ENCODE data around the gene SYCE3.

The SYCE3 gene

DNA sequence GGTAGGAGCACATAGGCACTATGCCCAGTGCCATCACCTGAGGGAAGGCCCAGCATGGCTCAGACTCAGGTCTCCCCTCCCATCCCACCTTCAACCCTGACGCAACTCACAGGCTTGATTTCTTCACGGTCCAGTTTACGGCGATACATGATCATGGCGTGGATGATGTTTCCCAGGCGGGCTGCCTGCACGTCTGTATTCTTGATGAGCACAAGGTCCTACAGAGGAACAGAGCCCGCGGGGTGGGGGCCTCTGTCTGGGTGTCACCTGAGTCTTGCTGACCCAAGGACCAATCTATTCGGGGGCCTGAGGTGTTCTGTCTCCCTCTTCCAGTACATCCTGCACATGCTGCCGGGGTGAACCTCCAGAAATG lies 11.7 kb upstream of the SYCE3 start:
- no peak for DNase-seq

GRCh38 chr22:50573491-50574382 lies 11.0 kb upstream of the SYCE3 start:
- DNase-seq, result no peak

GRCh38 chr22:50572965-50573364 lies 10.2 kb upstream of the SYCE3 start:
- no peak for DNase-seq

DNA sequence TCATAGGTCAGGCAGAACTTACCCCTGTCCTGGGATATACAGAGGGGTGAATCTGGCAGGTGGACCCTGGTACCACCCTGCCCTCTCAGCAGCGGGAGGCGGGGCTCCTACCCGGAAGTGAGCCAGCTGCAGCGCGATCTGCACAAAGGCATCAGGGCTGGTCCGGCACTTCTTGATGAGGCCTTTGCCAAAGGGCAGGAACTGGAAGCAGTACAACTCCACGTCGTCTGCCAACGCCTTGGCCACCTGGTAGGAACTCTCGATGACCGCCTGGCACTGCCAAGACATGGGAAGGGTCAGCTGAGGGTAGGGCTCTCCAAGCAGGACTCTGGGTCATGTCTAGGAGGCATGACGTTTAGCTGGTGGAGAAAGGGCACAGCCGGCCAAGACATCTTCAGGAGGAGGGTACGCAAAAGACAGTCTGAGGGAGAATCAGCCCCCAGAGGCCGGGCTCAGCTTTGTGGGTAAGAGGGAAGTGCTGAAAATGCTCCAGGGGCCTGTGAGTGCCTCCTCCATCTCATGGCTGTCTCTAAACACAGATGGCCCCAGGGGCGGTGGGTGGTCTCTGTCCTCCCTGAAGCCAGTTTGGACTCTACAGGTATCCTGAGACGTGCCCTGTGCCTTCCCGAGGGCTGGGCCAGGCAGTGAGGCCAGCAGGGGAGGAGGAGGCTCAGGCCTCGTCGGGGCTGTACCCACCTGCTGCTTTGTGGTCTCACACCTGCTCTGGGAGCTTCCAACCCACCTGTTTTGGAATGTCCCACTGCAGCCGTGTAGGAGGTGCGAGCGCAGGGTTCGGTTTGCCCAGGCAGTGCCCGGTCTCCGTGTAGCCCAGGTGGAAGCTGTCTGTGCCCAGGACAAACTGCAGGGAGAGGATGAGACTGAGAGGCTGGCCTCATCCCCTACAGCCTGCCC lies 8.8 kb upstream of the SYCE3 start:
- no peak for DNase-seq

DNA sequence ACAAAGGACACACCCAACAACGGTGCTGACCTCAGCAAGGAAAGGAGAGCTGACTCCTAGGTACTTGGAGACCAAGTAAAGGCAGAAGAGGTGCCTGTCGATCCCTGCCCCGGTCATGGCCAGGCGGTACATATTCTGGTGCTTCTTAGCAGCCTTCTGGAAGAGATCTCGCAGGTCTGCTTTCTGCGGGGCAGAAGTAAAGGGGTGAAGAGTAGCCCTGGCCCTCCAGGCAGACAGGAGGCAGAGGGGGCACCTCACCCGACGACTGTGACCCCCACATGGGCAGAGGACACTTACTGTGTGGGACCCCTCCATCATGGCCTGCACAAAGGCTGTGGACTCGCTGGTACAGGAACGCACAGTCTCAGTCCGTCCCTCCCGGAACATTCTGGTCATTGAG lies 8.1 kb upstream of the SYCE3 start:
- no peak for DNase-seq

DNA sequence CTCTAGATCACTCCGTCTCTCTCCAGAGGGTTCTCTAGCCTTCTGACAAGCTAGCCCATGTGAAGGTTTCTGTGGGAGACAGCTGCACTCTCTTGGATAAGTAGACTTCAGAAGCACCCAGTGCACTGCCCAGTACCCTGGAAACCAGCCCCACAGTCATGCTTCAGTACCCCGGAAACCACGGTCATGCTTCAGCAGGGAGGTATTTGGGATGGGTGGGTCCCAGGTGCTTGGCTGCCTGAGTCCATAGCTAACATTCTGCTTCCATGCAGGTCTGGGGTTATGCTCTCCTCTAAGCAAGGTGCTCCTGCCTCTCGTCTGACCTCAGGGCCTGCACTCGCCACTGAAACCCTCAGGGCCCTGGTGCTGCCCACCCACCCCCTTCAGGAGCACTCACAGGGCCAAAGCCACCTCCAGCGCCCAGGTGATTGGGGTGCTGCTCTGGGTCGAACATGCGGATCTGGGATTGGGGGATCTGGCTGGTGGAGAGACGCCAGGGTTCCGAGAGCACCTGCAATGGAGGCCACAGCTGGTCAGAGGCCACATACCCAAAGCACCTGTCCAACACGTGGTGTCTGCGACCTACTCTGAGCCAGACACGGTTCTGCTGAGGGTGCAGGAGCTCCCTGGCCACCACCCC lies 7.3 kb upstream of the SYCE3 start:
- no peak for DNase-seq

- no peak for DNase-seq
Measured at GRCh38 chr22:50569041-50569459, 6.3 kb upstream of the SYCE3 start.

DNA sequence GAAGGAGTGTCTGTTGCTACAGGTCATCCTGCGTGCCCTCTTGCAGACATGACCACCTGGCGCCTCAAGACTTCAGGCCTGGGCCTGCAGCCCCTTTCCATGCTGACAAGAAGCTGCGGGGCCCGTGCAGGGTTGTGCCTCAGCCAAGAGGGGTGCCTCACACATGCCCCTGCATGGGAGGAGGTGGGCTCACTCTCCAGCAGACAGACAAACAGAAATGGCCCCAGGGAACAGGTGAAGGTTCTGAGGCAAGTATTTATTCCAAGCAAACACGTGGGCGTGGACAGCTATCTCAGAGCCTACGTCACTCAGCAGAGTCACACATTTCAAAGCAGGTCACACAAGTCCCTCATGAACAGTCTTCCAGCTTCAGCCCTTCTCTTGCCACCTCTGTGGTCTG lies 5.9 kb upstream of the SYCE3 start:
- DNase-seq, result no peak

- no peak for DNase-seq
Measured at GRCh38 chr22:50567721-50568252, 5.1 kb upstream of the SYCE3 start.

- DNase-seq, result no peak
Measured at GRCh38 chr22:50564289-50564688, 1.6 kb upstream of the SYCE3 start.

DNA sequence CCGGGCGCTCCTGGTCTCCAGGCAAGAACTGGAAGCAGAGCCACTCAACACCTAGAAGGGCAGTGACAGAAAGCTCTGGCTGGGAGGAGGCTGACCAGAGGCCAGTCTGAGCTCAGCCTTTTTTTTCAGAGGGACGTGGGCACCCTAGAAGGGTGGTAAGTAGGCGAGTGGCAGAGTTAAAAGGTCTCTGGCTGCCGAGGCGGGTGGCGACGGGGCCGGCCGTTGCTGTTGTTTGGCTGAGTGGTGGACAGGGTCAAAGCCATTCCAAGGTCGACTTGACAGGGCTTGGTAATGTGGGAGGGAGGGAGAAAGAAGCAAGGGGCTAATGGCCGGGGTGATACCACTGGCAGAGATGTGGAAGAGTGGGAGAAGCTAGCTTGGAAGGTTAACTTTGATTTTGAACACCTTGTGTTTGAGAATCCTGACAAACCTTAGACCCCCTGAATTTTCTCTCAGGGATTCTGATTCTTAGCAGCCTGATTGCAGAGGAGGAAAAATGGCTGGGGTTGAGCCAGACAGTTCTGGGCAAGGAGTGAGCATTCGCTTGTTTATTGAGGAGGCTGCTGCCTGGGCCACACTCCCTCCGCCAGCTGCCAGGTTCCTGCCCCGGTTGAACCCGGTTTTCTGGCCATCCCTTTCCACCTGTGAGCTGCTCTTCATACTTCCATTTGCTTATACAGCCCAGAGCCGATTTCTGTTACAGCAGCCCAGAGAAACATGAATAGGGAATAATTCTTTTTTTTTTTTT lies 868 bp upstream of the SYCE3 start:
- DNase-seq, result no peak

- DNase-seq, result no peak
Measured at GRCh38 chr22:50561401-50562358, 1.0 kb downstream of the SYCE3 start.

GRCh38 chr22:50560034-50560433 lies 2.7 kb downstream of the SYCE3 start:
- DNase-seq, result no peak

DNA sequence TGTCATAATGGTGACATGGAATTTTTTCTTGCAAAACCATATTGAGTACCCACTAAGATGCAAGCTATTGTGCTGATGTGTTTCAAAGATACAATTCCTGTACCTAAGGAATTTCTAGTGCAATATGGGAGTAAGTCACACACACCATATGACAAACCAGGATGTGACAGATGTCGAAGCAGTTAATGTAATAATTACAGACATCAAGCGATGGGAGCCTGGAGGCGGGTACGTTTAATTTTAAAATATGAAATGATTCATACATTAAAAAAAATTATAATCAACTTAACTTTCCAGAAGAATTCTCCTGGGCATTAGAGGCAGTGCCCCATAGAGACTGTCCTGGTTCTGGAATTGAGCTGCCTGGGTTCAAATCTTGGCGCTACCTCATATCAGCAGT lies 6.0 kb downstream of the SYCE3 start:
- DNase-seq, result no peak

- DNase-seq, result no peak
Measured at GRCh38 chr22:50553310-50553709, 9.4 kb downstream of the SYCE3 start.

DNA sequence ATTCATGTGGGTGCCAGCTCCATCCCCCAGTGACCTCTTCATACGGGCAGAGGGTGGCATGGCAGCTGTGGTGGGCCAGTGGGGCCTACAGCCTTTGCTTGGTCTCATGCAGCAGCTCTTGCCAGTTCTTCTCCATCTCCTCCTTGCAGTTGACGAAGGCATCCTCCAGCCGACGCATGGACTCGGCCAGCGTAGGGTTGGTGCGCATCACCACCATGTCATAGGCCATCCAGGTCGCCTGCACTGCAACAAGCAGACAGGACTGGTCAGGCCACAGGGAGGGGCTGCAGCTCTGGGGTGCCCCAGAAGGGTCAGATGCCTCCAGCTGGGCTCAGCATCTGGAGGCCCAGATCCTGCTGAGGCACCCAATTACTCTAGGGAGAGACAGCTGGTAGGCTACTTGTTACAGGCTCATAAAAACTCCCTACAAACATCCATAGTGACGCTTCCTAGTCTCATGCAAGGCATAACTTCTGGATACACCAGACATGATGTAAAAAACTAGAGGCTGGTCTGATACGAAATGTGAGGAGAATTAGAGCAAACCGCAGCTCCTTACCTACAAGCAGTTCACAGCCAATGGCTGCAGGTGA lies 11.5 kb downstream of the SYCE3 start:
- DNase-seq, result no peak

GRCh38 chr22:50550395-50550794 lies 12.3 kb downstream of the SYCE3 start:
- no peak for DNase-seq

GRCh38 chr22:50548921-50549790 lies 13.6 kb downstream of the SYCE3 start:
- no peak for DNase-seq

DNA sequence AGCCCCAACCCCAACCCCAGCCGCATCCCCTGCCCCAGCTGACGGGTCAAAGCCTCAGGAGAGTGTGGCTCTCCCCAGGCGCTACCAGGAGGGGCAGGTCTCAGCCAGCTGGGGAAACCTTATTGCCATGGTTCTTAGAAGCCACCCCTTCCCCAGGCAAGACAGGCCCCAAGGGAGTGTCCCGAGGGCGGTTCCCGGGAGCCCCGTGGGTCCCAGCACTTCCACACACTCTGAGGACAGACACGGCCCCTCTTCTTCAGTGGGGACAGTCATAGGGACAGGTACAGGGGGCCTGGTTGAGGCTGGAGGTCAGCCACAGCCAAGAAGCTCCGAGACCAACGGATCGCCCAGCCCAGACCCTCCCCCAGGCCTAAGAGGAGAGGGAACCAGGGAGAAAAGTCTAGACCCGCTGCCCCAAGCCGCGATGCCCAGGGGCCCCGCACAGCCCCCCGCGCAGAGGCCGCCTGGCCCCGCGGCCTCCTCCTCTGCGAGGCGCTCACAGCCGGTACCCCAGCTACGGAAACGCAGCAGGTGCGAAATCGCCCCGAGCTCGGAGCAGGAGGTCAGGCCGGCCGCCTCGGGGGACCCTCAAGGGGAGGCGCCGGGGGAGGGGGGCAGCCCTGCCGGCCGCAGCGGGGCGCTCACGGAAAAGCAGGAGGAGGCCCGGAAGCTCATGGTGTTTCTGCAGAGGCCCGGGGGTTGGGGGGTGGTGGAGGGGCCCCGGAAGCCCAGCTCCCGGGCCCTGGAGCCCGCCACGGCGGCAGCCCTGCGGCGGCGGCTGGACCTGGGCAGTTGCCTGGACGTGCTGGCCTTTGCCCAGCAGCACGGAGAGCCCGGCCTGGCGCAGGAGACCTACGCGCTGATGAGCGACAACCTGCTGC lies 14.4 kb downstream of the SYCE3 start:
- no peak for DNase-seq
